H1 (cell line): Measurements from ENCODE around the gene PM20D1. TPM values are rescaled to one million over a fixed set of nuclear protein-coding genes. Genes with fewer than 3 reads are reported as not detected.

ENCODE experiments used
- CTCF ChIA-PET: fragments of 300-600 bp; sonication (Branson Sonifier 250); formaldehyde crosslinking; loops from one replicate; lab custom pipeline; 2021; ENCODE audit not compliant: partially characterized antibody; lab: Charles Lee
- POLR2A ChIA-PET: fragments of 300-600 bp; sonication (Branson Sonifier 250); formaldehyde crosslinking; loops from one replicate; lab custom pipeline; 2021; ENCODE audit warnings: inconsistent platforms; ENCODE audit not compliant: partially characterized antibody; lab: Charles Lee
- DNase-seq, 2 experiments: peaks; one replicate each; pipeline versions ENCODE4 v3.0.0 to v3.0.0-alpha.2; 2010 to 2022; ENCODE audit warnings: low spot score in 2 of 2, low read depth in 1 of 2, mixed read lengths in 1 of 2
- FAIRE-seq: peaks from 2 replicates; lab custom pipeline; 2011; peaks lifted over from hg19 to GRCh38; lab: Jason Lieb, UNC
- H2AFZ ChIP-seq: 2 replicates; pipeline ENCODE4 v1.8.1; 2012; ENCODE audit warnings: low read length, inconsistent platforms
- H2AK5ac ChIP-seq: 2 replicates; pipeline ENCODE4 v1.6.1; 2013; ENCODE audit warnings: low read depth, low read length
- H2BK120ac ChIP-seq: replicated peaks from 2 replicates; pipeline ENCODE3; 2013; ENCODE audit warnings: low read depth, low read length, inconsistent platforms
- H2BK12ac ChIP-seq: 2 replicates; pipeline ENCODE4 v1.6.1; 2013; ENCODE audit warnings: low read depth, low read length
- H2BK15ac ChIP-seq: 2 replicates; pipeline ENCODE4 v1.6.1; 2013; ENCODE audit warnings: low read length
- H2BK20ac ChIP-seq: 2 replicates; pipeline ENCODE4 v1.6.1; 2013; ENCODE audit warnings: low read length
- H2BK5ac ChIP-seq: 2 replicates; pipeline ENCODE4 v1.6.1; 2013; ENCODE audit warnings: low read depth, low read length
- H3K14ac ChIP-seq: 2 replicates; pipeline ENCODE4 v1.6.1; 2013; ENCODE audit warnings: inconsistent platforms; ENCODE audit not compliant: insufficient read length
- H3K18ac ChIP-seq: 2 replicates; pipeline ENCODE4 v1.6.1; 2013; ENCODE audit warnings: low read length; ENCODE audit errors: extremely low read depth
- H3K23ac ChIP-seq: 2 replicates; pipeline ENCODE4 v1.6.1; 2013; ENCODE audit warnings: inconsistent platforms; ENCODE audit not compliant: insufficient read length
- H3K23me2 ChIP-seq: 2 replicates; pipeline ENCODE4 v1.6.1; 2013; ENCODE audit warnings: low read depth, low read length
- H3K27ac ChIP-seq: 2 replicates; pipeline ENCODE4 v1.6.1; 2011; ENCODE audit warnings: low read depth, low read length, inconsistent platforms
- H3K27me3 ChIP-seq, 4 experiments: replicated peaks in 1 of 4; 1 replicate in 1 of 4; 2 replicates in 3 of 4; pipeline versions ENCODE4 v1.6.1 to v1.8.1; 2011 to 2013; ENCODE audit warnings: low read length in 3 of 4, mild to moderate bottlenecking in 3 of 4, inconsistent platforms in 2 of 4, mixed read lengths in 2 of 4, moderate library complexity in 1 of 4; ENCODE audit not compliant: control insufficient read depth in 3 of 4, insufficient read depth in 3 of 4; ENCODE audit errors: extremely low read depth in 1 of 4
- H3K36me3 ChIP-seq, 4 experiments: 2 replicates each; pipeline versions ENCODE4 v1.6.1 to v1.8.1; 2011 to 2013; ENCODE audit warnings: mild to moderate bottlenecking in 4 of 4, low read length in 3 of 4, moderate library complexity in 2 of 4, control low read depth in 1 of 4, inconsistent platforms in 1 of 4; ENCODE audit not compliant: insufficient read depth in 4 of 4, control insufficient read depth in 2 of 4
- H3K4ac ChIP-seq: replicated peaks from 2 replicates; pipeline ENCODE3; 2013; ENCODE audit warnings: low read length, low read depth, mixed read lengths, inconsistent platforms; ENCODE audit not compliant: insufficient read length
- H3K4me1 ChIP-seq, 4 experiments: replicated peaks in 1 of 4; 1 replicate in 1 of 4; 2 replicates in 3 of 4; pipeline versions ENCODE4 v1.6.1 to v1.8.1; 2011 to 2013; ENCODE audit warnings: low read length in 3 of 4, inconsistent platforms in 2 of 4, mixed read lengths in 1 of 4; ENCODE audit not compliant: insufficient read depth in 4 of 4, control insufficient read depth in 3 of 4
- H3K4me2 ChIP-seq, 2 experiments: 2 replicates each; pipeline versions ENCODE4 v1.6.1 to v1.8.1; 2011 to 2013; ENCODE audit warnings: low read depth in 2 of 2, low read length in 2 of 2, control low read depth in 1 of 2, inconsistent platforms in 1 of 2, mild to moderate bottlenecking in 1 of 2; ENCODE audit not compliant: insufficient read depth in 1 of 2
- H3K4me3 ChIP-seq, 4 experiments: fragments of 200-600, 300-600 bp in 1 of 4; sonication (generic), shearing (Covaris generic), sonication (Bioruptor Twin) in 1 of 4; 2 replicates each; pipeline versions ENCODE4 v1.5.1 to v1.8.1; 2011 to 2016; ENCODE audit warnings: low read length in 4 of 4, low read depth in 3 of 4, control low read depth in 2 of 4, inconsistent platforms in 2 of 4, mild to moderate bottlenecking in 2 of 4, mixed read lengths in 1 of 4, moderate library complexity in 1 of 4; ENCODE audit not compliant: insufficient read depth in 2 of 4; ENCODE audit errors: extremely low read depth in 1 of 4
- H3K56ac ChIP-seq: replicated peaks from 2 replicates; pipeline ENCODE3; 2013; ENCODE audit warnings: low read depth, mild to moderate bottlenecking, mixed read lengths, low read length, inconsistent platforms; ENCODE audit not compliant: insufficient read length
- H3K79me1 ChIP-seq: 2 replicates; pipeline ENCODE4 v1.6.1; 2013; ENCODE audit warnings: low read depth, low read length, control low read depth
- H3K79me2 ChIP-seq, 2 experiments: 2 replicates each; pipeline versions ENCODE4 v1.6.1 to v1.8.1; 2012 to 2013; ENCODE audit warnings: low read length in 2 of 2, mild to moderate bottlenecking in 2 of 2, inconsistent platforms in 1 of 2; ENCODE audit not compliant: insufficient read depth in 2 of 2, control insufficient read depth in 1 of 2
- H3K9ac ChIP-seq, 4 experiments: replicated peaks in 1 of 4; 1 replicate in 1 of 4; 2 replicates in 3 of 4; pipeline versions ENCODE4 v1.6.1 to v1.8.1; 2011 to 2013; ENCODE audit warnings: low read depth in 3 of 4, low read length in 3 of 4, control low read depth in 2 of 4, mild to moderate bottlenecking in 2 of 4, moderate library complexity in 2 of 4, inconsistent platforms in 1 of 4; ENCODE audit errors: extremely low read depth in 1 of 4
- H3K9me3 ChIP-seq, 2 experiments: 2 replicates each; pipeline versions ENCODE4 v1.6.1 to v1.8.1; 2012 to 2013; ENCODE audit warnings: mild to moderate bottlenecking in 2 of 2, moderate library complexity in 2 of 2, control low read depth in 1 of 2, inconsistent platforms in 1 of 2, low read depth in 1 of 2, low read length in 1 of 2, mixed read lengths in 1 of 2; ENCODE audit not compliant: insufficient read depth in 2 of 2
- H4K20me1 ChIP-seq, 2 experiments: replicated peaks in 1 of 2; 2 replicates each; pipeline versions ENCODE3 to v1.8.1; 2011 to 2013; ENCODE audit warnings: inconsistent platforms in 2 of 2, low read length in 2 of 2, mild to moderate bottlenecking in 1 of 2; ENCODE audit not compliant: insufficient read depth in 2 of 2, control insufficient read depth in 1 of 2
- H4K5ac ChIP-seq: 2 replicates; pipeline ENCODE4 v1.6.1; 2013; ENCODE audit warnings: low read length, low read depth, mixed read lengths, inconsistent platforms; ENCODE audit not compliant: insufficient read length
- H4K8ac ChIP-seq: 2 replicates; pipeline ENCODE4 v1.8.0; 2013; ENCODE audit warnings: mild to moderate bottlenecking, moderate library complexity, low read length, inconsistent platforms; ENCODE audit not compliant: insufficient read depth; ENCODE audit errors: extremely low read depth
- H4K91ac ChIP-seq: replicated peaks from 2 replicates; pipeline ENCODE3; 2013; ENCODE audit warnings: low read length, mixed read lengths, inconsistent platforms; ENCODE audit not compliant: insufficient read length
- ATF2 ChIP-seq: IDR thresholded peaks from 2 replicates; pipeline ENCODE4 v1.6.1; 2012; ENCODE audit warnings: low read length, inconsistent platforms
- KDM1A ChIP-seq: fragments of 200-600, 300-600 bp; sonication (generic); IDR thresholded peaks from 2 replicates; pipeline ENCODE4 v1.7.1; 2016; ENCODE audit warnings: mild to moderate bottlenecking, low read length, borderline replicate concordance
- NRF1 ChIP-seq: IDR thresholded peaks from 2 replicates; pipeline ENCODE4 v1.6.1; 2011; ENCODE audit warnings: mild to moderate bottlenecking, low read depth, low read length, improper control_type of control experiment
- POLR2A ChIP-seq, 2 experiments: IDR thresholded peaks; 1 replicate in 1 of 2; 2 replicates in 1 of 2; pipeline ENCODE4 v1.6.1; 2011; ENCODE audit warnings: low read depth in 2 of 2, low read length in 2 of 2, mild to moderate bottlenecking in 2 of 2; ENCODE audit errors: control extremely low read depth in 1 of 2
- WGBS, 2 experiments: shearing (Covaris generic) in 1 of 2; methylation state at CpG; one replicate each; pipeline versions ENCODE4 v1.1.6 to v1.1.7; 2013 to 2015; ENCODE audit warnings: low lambda C conversion rate in 2 of 2, mixed read lengths in 2 of 2, inconsistent platforms in 1 of 2, low coverage in 1 of 2, missing lambda C conversion rate in 1 of 2; ENCODE audit not compliant: insufficient replicate concordance in 2 of 2, insufficient coverage in 1 of 2, insufficient read length in 1 of 2; ENCODE audit errors: extremely low coverage in 1 of 2, missing lambda C conversion rate in 1 of 2; 5-methylcytosine and 5-hydroxymethylcytosine counted together
- polyA plus RNA-seq, 7 experiments: library from polyadenylated mRNA; depleted of rRNA in 3 of 7; stranded (reverse) in 5 of 7; unstranded in 2 of 7; fragments of >200 nt in 5 of 7; fragments of 200-250 nt in 2 of 7; gene quantifications; 1 replicate in 5 of 7; 2 replicates in 1 of 7; 4 replicates in 1 of 7; pipeline versions ENCODE4 v1.2.1 to v1.2.3, GENCODE V29; 2011 to 2013; ENCODE audit warnings: missing spikeins in 2 of 7, mixed read lengths in 2 of 7
- total RNA-seq: library from RNA; stranded (reverse); fragmentation: NEBNext Ultra II Directional; extraction: Animal tissue kit (Norgen Biotek cat#: 25700); gene quantifications from 2 replicates; pipeline ENCODE4 v1.2.1, GENCODE V29; 2021

Gene PM20D1
- total and polyA plus RNA-seq, 2 of the 8 experiments (the other 6 are each of a cell fraction or from before 2014, with no cell fraction given), result 0.05 TPM; not detected in 1

DNA sequence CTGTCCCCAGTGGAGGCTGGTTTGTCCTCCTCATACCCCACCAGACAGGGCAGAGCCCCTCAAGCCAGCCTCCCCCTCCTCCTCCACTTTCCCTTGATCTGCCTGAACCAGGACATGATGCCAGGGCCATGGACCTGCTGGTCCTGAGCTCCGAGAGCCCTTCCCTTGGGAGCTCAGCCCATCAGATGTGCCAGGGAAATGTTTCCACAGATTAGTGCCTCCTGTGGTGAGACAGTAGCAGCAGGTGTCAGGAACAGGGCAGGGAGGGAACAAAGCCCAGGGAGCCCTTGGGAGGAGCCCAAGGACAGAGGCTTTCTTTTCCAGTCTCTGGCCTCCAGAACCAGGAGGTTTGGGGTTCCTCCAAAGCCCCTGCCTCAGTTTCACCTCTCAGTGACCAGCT, 22.3 kb downstream of the PM20D1 start:
- Histone ChIP-seq H3K79me2 (no peaks in the 10 kb centered on the region), H3K9me3 (no peaks in the 10 kb centered on the region), H4K20me1 (no peaks in the 10 kb centered on the region), H3K4me1 (peaks cover 0 to 12% (median 2%) of the 10 kb centered on the region in 4 experiments; a peak in 4 of 7 replicates), H3K27me3 (no peaks in the 10 kb centered on the region), H4K91ac (no peak overlapping the region), H2BK15ac (no peak overlapping the region), H4K5ac (no peak overlapping the region), H3K79me1 (no peaks in the 10 kb centered on the region), H3K36me3 (no peaks in the 10 kb centered on the region), H3K4me2 (no peak overlapping the region; a peak in 1 of 4 replicates), H4K8ac (no peak overlapping the region), H3K4ac (no peak overlapping the region), H3K23ac (no peak overlapping the region), H2AFZ (no peak overlapping the region), H2AK5ac (no peak overlapping the region), H2BK5ac (no peak overlapping the region), H3K27ac (no peak overlapping the region), H2BK20ac (no peak overlapping the region), H2BK12ac (no peak overlapping the region), H3K4me3 (no peak overlapping the region), H3K23me2 (no peaks in the 10 kb centered on the region), H3K9ac (no peak overlapping the region), H3K14ac (no peak overlapping the region), H2BK120ac (no peak overlapping the region), H3K18ac (no peak overlapping the region), H3K56ac (no peak overlapping the region)
- 43% methylated on average over 1 of the region's 1 CpG; no CpG with 5 or more reads in 1 of the 2 experiments for WGBS, 2 experiments
- DNase-seq (no peak), FAIRE-seq (no peak)
- ChIA-PET POLR2A (interaction anchor here (0.6 to 2.9 kb wide), 6 partner anchors 11 to 270 kb away, joined by 3 to 21 read pairs (median 3); partner anchors contain the start of gene SLC41A1), CTCF (interaction anchor here (0.6 to 4.9 kb wide), 13 partner anchors 12 to 170 kb away, joined by 3 to 25 read pairs (median 5); partner anchors contain the start of gene PM20D1)
- TF ChIP-seq POLR2A (IDR thresholded peaks at IDR 0.05; ENCODE audit: control extremely low read depth in 1 of 2, low read depth in 2 of 2, low read length in 2 of 2), result no peak
- TF ChIP-seq KDM1A, result no peak
- TF ChIP-seq NRF1, result no peak
- no peak for TF ChIP-seq ATF2
